Left kidney (tissue), 2 donors: Measurements from ENCODE around the gene WNK4. TPM values are rescaled to one million over a fixed set of nuclear protein-coding genes. Genes with fewer than 3 reads are reported as not detected.

ENCODE experiments used
- DNase-seq: peaks from one replicate; pipeline ENCODE4 v3.0.0-alpha.2; 2013
- polyA plus RNA-seq: library from polyadenylated mRNA; unstranded; fragments of 120-200 nt; gene quantifications from one replicate; pipeline ENCODE4 v1.2.1, GENCODE V29; 2013; ENCODE audit not compliant: insufficient read length

The WNK4 gene
- polyA plus RNA-seq, 1 donor: 10.1 TPM

- no peak for DNase-seq
Observed at GRCh38 chr17:42833767-42834422, 53.5 kb downstream of the WNK4 start.

GRCh38 chr17:42835732-42836131 is 55.3 kb downstream of the WNK4 start:
- DNase-seq: no peak

GRCh38 chr17:42841975-42842685 is 61.7 kb downstream of the WNK4 start:
- DNase-seq: no peak

- peak; percentile 72 for DNase-seq
Observed at GRCh38 chr17:42843358-42843934, 63.0 kb downstream of the WNK4 start.

GRCh38 chr17:42844271-42844670 is 63.9 kb downstream of the WNK4 start, which contains the start of gene AOC2:
TSS of gene AOC2 (plus strand) at chr17:42844580. CDS start at chr17:42844627, 47 bp downstream.
- no peak for DNase-seq

GRCh38 chr17:42844761-42845555 is 64.5 kb downstream of the WNK4 start:
- no peak for DNase-seq

GRCh38 chr17:42845556-42845917 is 65.1 kb downstream of the WNK4 start:
- no peak for DNase-seq

GRCh38 chr17:42845918-42846593 is 65.6 kb downstream of the WNK4 start:
- no peak for DNase-seq

Other genes starting within 250 kb of the WNK4 start
- 14.1 TPM for gene NAGLU, start 244.4 kb upstream of the WNK4 start, polyA plus RNA-seq
- 4.7 TPM for gene HSD17B1, start 227.7 kb upstream of the WNK4 start, polyA plus RNA-seq
- gene COASY, start 218.5 kb upstream of the WNK4 start, polyA plus RNA-seq: 55.4 TPM
- gene MLX, start 213.5 kb upstream of the WNK4 start, polyA plus RNA-seq: 35.7 TPM
- gene PSMC3IP, start 202.9 kb upstream of the WNK4 start, polyA plus RNA-seq: 25.0 TPM
- gene RETREG3, start 171.2 kb upstream of the WNK4 start, polyA plus RNA-seq: 60.6 TPM
- gene TUBG1, start 170.9 kb upstream of the WNK4 start, polyA plus RNA-seq: 57.4 TPM
- 37.2 TPM for gene TUBG2, start 121.3 kb upstream of the WNK4 start, polyA plus RNA-seq
- 16.2 TPM for gene PLEKHH3, start 103.6 kb upstream of the WNK4 start, polyA plus RNA-seq
- gene CCR10, start 98.8 kb upstream of the WNK4 start, polyA plus RNA-seq: 1.3 TPM
- gene CNTNAP1, start 98.1 kb upstream of the WNK4 start, polyA plus RNA-seq: 8.8 TPM
- 58.7 TPM for gene EZH1, start 35.6 kb upstream of the WNK4 start, polyA plus RNA-seq
- gene RAMP2, start 19.4 kb upstream of the WNK4 start, polyA plus RNA-seq: 70.0 TPM
- 78.2 TPM for gene VPS25, start 7.2 kb upstream of the WNK4 start, polyA plus RNA-seq
- gene COA3, start 18.1 kb downstream of the WNK4 start, polyA plus RNA-seq: 144 TPM
- gene CNTD1, start 18.3 kb downstream of the WNK4 start, polyA plus RNA-seq: 3.4 TPM
- 85.0 TPM for gene BECN1, start 43.7 kb downstream of the WNK4 start, polyA plus RNA-seq
- gene PSME3, start 52.8 kb downstream of the WNK4 start, polyA plus RNA-seq: 108 TPM
- gene AOC2, start 64.0 kb downstream of the WNK4 start, polyA plus RNA-seq: 1.5 TPM
- gene AOC3, start 70.6 kb downstream of the WNK4 start, polyA plus RNA-seq: 4.9 TPM
- 5.6 TPM for gene G6PC1, start 120.2 kb downstream of the WNK4 start, polyA plus RNA-seq
- gene AARSD1, start 183.8 kb downstream of the WNK4 start, polyA plus RNA-seq: 76.3 TPM
- 2.4 TPM for gene PTGES3L, start 199.5 kb downstream of the WNK4 start, polyA plus RNA-seq
- 17.6 TPM for gene RUNDC1, start 200.0 kb downstream of the WNK4 start, polyA plus RNA-seq
- 1,206 TPM for gene RPL27, start 217.8 kb downstream of the WNK4 start, polyA plus RNA-seq
- gene IFI35, start 226.2 kb downstream of the WNK4 start, polyA plus RNA-seq: 8.8 TPM
- gene VAT1, start 241.8 kb downstream of the WNK4 start, polyA plus RNA-seq: 113 TPM
- 3.5 TPM for gene RND2, start 244.6 kb downstream of the WNK4 start, polyA plus RNA-seq